ACHN (cell line): ENCODE data around the gene XRCC3.

Source experiments
- DNase-seq: peaks from one replicate; pipeline ENCODE4 v3.0.0-alpha.2; 2015
- in situ Hi-C: cut with HindIII; loops from 2 replicates; pipeline ENCODE4 v1.10.0; 2017; ENCODE audit warnings: low sequenced_read_pairs, low pct_ligation_motif_present, low pct_unique_long_range_greater_than_20kb

XRCC3 gene

DNA sequence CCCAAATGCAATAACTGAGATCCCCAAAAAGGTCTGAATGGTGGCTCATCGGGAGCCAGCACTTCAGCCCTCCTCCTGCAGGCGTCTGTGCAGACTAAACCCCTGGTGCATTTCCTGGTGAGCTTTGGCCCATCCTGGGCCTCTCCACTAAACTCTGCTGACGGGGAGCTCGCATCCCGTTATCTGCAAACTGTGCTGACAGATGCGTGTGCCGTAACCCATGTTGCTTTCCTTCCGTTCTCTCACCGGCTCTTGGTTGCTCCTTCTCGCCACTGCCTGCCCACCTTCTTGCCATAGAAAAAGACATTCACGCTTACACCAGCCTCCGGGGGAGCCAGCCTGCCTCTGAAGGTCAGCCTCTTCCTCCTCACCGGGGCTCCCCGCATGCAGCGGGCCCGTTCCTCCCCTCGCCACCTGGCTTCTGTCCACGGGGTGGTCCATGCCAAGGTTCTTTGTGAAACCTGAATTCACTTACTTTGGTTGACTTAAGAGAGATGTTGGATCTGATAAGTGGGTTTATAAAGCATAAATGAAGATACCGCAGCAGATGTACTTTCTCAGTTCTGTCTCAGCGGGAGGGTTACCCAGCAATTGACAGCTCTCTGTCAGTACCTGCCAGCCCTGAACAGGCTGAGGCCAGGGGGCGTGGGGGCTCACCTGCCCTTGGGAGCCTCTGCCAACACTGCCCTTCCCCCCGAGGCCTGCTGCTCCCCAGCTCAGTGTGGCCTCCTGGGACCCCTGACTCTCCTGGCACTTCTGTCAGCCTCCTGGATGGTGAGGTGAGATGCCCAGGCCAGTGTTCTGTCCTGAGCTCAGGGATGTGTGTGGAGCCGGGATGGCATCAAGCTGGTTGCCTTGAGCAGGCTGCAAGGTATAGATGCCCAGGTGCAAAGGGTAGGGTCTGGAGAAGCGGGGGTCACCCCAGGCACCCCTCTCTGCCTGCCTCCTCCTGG, 14.5 kb upstream of the XRCC3 start:
- in situ Hi-C loops = no loop called here
- no peak for DNase-seq

DNA sequence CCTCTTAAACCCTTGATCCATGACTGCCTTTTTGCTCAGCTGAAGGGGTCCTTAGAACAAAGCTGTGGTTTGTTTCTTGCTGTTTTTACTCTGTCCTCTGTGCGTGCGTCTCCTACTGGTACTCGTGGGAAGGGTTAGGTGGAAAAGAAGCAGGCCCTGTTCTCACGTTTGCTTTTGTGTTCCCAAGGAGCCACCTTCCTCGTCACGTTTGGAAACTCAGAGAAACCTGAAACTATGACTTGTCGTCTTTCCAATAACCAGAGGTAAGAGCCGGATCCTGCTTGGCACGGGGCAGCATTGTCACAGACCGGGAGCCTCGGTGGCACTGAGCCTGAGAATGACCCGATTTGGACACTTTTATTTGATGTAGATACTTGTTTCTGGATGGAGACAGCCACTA, 13.5 kb upstream of the XRCC3 start:
- in situ Hi-C loops = no loop called here
- no peak for DNase-seq

DNA sequence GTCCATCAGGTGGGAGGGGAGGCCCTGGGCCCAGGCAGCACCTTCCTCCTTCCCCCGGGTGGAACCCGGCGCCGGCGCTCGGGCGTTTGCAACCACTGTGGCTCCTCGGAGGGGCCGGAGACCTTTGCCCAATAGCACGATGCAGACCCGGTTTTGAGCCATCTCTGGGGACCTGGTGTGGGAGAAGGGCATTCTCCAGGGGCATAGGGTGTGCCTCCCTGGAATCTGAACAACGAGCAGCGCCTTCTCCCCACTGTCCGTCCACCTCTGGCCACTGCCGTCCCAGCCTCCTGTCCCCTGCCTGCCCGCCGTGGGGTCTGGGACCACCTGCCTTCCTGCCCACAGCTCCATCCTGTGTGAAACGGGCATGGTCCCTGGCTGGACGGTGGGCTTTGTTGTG, 12.9 kb upstream of the XRCC3 start:
- in situ Hi-C loops = no loop called here
- no peak for DNase-seq

DNA sequence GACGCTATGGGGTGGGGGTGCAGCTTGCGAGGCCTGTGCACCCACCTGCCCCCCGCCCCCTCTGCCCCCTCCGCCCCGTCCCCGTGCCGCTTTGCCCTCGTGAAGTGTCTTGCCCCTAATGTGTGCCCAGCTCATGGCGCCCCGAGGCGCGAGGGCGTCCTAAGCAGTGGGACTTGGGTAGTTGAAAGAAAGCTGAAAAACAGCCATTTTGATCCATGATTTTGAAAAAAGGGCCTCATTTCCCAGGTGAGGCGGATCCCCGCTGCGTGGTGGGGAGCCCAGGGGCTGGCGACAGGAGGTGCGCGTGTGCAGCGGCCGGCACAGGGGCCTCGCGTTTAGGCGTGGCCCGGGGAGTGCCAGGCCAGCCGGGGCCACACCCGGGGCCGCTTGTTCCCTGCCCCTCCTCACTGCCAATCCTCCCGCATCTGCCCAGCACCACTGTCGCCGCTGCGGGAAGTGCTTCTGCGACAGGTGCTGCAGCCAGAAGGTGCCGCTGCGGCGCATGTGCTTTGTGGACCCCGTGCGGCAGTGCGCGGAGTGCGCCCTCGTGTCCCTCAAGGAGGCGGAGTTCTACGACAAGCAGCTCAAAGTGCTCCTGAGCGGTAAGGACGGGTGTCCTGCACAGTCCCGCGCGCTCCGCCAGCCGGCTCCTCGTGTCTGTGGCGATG, 12.2 kb upstream of the XRCC3 start:
- DNase-seq = no peak
- in situ Hi-C loops = no loop called here

DNA sequence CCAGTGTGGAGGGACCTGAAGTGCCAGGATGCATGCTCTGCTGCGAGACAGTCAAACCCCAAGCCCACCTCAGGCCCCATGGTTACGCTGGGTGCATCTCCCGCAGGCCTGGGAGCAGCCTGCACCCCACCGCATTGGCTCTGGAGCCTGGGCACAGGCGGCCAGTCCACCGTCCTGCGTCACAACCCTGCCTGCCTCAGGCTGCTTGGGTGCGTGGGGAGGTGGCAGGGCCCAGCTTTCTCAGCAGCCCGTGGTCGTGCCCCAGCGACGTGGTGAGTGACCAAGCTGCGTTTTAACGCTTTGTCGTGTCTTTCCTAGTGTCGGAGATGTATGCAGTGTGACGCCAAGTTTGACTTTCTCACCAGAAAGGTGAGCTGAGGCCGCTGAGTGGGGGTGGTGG, 11.2 kb upstream of the XRCC3 start:
- DNase-seq = no peak
- in situ Hi-C loops = no loop called here

DNA sequence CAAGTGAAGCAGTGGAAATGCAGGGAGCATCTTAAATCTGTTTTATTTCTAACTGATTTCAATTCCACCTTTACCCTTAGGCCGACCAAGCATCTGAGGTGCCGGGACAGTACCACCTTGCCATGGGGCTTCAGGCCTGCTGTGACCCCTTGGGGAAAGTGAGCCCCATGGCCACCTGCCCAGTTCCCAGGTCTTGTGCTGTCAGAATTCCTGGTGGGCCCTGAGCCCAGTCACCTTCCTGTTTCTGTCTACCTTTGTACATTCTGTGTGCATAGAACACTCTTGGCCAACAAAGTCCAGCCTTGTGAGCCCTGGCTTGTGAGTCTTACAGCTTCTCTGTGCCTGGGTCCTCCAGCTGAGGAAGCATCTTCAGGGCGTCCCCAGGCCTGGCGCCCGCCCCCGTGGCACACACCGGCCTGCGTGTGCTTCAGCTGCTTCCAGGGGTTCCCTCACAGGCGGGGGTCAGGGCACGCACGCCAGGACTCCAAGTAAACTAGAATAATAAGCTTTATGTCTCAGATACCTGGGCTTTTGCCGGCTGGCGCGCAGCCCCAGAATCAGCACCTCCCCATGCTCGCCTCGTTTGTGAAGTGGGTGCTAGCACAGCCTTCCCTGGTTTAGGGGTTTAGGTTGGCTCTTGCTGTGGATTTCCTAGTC, 10.6 kb upstream of the XRCC3 start:
- in situ Hi-C loops = no loop called here
- DNase-seq = no peak

DNA sequence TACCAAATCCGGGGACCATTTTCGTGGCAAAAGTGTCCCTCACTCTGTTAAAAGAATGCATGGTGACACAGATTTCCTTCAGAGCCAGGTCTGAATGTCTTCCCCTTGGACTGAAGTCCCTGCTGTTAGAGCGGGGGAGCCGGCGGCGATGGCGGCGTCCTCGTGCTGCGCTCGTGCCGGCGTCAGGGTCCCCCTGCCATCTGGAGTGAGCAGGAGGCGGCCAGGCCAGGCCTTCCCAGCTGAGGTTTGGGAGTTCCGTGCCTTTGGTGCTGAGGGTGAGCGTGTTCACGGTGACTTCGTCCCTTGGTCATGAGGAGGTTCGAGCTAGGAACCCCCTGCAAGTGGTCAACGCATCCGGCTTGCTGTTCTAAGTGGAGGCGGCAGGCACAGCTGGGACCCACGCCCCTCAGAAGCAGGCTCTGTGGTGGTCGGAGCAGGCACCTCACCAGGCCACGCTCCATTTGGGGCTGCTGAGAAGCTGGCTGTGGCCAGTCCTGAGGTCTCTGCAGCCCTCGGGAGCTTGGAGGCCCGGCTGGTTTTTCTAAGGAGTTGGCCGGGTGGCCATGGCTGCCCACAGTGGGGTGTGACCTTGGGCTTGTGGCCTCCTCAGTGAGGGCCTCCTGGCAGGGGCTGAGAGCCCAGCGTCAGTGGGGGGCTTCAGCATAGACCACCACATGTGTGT, 9.9 kb upstream of the XRCC3 start:
- DNase-seq = no peak
- in situ Hi-C loops = no loop called here

DNA sequence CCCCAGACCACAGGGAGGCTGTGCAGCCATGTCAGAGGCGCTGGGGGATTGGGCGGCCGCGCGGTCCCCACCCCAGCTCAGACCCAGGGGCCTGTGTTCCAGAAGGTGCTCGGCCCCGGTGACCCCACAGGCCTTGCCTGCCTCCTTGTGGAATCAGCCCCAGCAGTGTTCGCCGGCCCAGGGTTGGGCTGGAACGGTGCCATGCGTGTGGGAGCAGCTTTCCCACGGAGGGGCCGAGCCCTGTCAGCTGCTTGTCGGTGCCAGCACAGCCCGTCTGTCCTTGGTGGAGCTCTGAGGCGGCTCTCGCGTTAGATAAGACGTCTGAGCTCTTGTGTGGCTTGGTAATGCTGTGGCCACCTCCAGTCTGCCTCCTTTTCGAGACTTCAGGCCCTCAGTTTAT, 8.9 kb upstream of the XRCC3 start:
- in situ Hi-C loops = no loop called here

DNA sequence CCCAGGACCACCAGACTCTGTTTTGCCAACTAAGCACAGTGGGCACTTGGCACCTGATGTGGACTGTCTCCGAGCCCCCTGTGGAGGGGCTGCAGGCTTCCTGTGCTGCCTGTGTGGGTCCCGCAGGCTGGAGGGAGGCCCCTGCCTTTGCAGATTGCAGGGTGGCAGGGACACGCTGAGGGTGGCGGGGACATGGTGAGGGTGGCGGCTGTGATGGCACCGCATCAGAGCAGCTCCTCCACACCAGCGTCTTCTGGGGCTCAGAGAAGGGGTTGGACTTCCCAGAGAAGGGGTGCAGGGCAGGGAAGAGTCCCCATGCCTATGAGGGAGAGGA, 8.5 kb upstream of the XRCC3 start:
- DNase-seq = no peak
- in situ Hi-C loops = no loop called here

More for the DNA sequence above, 8.9 kb upstream of the XRCC3 start:
- DNase-seq = no peak

DNA sequence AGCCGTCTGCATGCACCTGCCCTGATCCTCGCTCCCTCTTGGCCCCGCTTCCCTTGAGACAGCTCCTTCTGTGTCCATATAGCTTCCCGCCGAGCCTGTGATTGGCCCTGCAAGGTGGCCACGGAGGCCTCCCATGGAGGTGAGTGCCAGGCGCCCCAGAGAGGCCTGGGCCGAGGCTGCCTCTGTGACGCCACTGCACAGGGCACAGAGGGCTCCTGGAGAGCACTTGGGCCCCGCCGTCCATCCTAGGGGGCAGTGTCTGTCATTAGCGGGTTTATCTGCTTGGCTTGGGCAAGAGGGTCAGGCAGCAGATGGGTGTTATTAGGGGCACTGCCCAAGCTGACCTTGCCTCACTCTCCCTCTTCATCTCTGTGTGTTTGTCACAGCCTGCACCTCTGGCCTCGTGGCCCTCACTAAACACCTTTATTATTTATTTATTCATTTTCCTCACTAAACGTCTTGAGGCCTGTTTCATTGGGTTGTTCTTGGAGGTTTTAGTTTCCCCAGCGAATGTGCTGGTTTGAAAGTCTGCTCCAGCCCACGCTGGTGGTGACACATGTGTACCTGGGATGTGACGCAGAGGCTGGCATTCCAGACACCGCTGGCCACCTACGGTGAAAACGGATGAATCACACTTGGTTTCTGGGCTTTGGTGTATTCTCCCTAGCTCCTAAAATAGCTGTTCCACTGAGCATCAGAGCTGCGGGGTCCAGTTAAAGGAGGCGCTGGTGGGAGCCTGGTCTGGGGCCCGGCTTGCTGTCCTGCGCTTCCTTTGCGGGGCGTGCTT, 6.3 kb upstream of the XRCC3 start:
- in situ Hi-C loops = no loop called here
- no peak for DNase-seq

DNA sequence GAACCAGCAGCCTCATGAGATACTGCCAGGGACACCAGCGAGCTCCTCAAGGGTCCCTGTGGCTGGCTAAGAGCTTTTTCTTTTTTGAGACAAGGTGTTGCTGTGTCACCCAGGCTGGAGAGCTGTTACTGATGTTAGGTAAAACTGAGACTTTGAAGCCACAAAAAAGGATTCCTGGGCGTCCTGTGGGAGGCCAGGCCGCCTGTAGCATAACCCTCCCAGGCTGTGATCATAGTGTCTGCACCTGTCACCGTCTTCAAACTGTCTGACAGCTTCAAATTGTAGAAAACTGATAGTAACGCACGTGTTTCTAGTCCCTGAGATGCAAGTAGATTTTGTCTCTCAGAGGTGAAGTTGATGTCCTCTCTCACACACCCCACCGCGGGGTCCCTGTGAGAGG, 4.5 kb upstream of the XRCC3 start:
- in situ Hi-C loops = no loop called here
- DNase-seq = no peak

DNA sequence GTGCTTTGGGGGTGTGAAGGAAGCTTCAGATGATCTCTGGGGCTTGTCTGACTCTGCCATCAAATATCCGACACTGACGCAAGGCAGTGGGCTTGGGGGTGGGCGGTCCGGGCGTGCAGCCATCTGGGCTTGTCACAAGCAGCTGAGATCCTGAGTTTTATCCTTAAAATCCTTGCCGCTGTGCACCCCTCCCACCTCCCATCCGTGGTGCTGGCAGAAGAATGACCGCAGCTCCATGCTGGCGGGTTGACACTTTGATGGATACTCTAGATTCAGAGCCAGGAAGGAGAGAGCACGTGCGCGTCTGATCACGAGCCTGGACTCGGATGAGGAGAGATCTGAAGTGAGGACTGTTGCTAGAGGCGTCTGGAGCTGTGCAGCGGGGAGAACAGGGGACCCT, 3.3 kb upstream of the XRCC3 start:
- in situ Hi-C loops = no loop called here
- DNase-seq = no peak

DNA sequence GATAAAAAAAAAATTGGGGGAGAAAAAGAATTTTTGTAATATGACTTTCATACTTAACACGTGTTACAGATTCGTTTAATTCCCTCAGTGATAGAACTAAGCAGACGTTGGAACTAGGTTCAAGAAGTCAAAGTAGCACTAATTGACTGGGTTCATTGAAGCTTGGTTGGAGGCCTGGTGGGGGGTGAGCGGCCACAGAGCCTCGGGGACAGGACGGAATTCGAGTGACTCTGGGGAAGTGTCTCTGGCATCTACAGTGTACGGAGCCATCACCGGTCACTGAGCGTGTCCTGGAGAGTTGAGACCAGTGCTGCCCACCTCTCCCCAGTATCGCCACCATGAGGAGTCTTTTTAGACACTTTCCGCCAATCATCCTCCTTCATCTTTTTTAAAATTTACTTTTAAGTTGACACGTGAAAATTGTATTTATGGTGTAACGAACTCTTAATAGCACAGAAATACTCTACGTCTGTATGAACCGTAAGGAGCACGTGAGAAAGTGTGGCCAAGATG, 1.7 kb upstream of the XRCC3 start:
- in situ Hi-C loops = no loop called here
- DNase-seq = no peak

DNA sequence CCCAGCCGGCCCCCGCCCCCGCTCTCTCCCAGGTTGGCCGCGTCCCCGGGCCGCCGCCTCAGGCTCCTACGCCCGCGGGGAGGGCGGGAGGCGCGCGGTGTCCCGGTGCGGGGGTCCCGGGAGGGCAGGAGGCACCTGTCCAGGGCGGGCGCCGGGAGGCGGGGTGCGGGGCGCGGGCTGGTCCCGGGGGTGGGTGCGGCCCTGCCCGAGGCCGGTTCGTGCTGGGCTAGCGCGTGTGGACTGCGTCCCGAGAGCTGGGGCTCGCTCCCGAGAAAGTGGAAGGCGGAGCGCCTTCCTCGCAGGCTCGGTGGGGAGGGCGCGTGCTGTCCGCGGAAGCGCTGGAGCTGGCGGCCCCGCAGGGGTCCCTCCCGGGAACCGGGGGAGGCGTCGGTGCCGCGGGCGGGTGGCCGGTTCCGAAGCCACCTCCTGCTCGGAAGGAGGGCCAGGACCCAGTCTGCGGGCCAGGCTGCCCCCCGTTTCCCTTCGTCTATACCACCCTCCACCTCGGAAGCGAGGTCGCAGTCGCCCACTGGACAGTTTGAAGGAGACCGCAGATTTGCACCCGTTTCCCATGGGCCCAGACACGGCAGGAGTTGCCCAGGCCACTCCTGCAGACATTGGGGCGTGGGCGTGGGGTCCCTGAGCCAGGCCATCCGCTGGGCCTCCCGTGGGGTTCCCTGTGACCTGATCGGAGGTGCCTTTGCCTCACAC, 995 bp upstream of the XRCC3 start:
- in situ Hi-C loops = no loop called here
- DNase-seq = peak; percentile 16

DNA sequence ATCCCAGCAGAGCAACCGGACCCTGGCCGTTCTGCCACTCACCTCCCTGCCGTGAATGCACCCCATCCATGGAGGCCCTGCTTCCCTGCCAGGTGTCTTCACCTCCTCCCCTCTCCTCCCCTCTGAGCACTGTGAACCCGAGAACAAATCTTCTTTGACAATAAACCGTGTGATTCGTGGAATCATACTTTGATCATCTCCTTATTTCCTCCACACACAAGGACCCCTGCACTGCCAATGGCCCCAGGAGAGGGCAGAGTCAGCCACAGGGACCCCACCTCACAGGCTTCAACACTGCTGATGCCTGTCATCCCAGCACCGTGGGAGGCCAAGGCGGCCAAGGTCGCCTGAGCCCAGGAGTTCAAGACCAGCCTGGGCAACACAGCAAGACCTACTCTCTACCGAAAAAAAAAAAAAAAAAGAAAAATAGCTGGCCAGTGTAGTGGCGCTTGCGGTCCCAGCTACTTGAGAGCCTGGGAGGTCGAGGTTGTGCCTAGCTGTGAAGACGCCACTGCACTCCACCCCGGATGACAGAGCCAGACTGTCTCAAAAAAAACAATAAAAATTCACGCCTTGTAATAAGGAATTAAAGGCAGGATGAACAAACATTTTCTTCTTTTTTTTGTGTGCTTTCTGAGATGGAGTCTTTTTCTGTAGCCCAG, 1.1 kb downstream of the XRCC3 start:
- no peak for DNase-seq
- in situ Hi-C loops = no loop called here

DNA sequence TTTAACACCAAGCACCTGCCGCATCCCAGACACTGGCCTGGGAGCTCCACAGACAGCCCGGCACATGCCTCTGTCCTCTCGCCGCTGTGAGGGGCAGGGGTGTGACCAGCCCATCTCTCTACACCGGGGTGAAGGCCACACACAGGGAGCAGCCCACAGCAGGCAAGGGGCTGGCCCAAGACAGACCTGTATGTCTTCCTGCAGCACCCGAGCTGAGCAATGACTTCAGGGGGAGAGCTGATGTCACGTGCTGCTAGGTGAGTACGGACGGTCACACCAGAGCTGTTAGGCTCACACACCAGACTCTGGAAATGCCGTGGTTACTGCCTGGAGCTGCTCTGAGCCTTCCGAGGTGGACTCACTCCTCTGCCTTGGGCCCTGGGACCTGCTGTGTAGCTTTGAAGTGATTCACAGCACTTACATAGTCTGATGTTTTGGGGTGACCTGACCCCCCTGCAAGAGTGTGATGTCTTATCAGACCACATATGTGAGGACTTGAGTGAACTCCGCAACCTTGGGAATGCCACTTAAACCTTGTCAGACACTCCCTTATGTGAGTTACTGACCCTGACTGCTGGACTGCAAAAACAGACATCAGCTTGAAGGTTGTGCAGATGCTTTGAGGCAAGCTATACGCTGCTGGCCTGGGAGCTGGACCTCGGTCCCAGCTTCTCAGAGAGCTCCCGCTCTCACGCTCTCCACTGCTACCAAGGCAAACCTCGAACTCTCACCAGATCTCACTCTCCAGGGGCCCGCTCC, 1.8 kb downstream of the XRCC3 start:
- DNase-seq = no peak

More for the DNA sequence above, 1.8 kb downstream of the XRCC3 start:
- in situ Hi-C loops = no loop called here
